Measurements from ENCODE around the gene PDCD11.

DNA sequence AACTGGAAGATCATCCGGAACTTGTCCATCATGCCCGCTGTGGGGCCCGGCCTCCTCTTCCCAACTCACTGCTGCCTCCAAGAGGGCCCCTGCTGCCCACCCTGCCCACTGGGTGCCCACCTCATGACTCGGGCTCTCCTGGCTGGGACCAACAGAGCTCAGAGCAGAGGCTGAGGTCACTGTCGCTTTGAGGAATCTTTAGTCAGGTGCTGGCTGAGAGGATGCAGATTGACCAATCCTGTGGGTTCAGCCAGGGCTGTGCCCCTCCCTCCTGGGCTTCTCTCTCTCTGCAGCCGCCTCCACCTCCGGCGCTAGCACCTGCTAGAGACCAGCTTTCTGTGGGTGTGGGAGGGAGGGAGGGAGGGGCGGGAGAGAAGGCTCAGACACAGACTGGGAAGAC lies 62.3 kb downstream of the PDCD11 start, which contains the start of gene CALHM1:
- TF ChIP-seq REST (IDR thresholded peaks at IDR 0.05; ENCODE audit: insufficient replicate concordance, low read depth) = no peak
- TF ChIP-seq, protein P1, sequence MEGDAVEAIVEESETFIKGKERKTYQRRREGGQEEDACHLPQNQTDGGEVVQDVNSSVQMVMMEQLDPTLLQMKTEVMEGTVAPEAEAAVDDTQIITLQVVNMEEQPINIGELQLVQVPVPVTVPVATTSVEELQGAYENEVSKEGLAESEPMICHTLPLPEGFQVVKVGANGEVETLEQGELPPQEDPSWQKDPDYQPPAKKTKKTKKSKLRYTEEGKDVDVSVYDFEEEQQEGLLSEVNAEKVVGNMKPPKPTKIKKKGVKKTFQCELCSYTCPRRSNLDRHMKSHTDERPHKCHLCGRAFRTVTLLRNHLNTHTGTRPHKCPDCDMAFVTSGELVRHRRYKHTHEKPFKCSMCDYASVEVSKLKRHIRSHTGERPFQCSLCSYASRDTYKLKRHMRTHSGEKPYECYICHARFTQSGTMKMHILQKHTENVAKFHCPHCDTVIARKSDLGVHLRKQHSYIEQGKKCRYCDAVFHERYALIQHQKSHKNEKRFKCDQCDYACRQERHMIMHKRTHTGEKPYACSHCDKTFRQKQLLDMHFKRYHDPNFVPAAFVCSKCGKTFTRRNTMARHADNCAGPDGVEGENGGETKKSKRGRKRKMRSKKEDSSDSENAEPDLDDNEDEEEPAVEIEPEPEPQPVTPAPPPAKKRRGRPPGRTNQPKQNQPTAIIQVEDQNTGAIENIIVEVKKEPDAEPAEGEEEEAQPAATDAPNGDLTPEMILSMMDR (IDR thresholded peaks at IDR 0.05; ENCODE audit: insufficient read depth, low read length) = no peak

Measured in HL-60 (cell line).